Vagina (tissue), 2 donors: ENCODE measurements around the gene TNFSF9.

Experiments
- CTCF ChIP-seq, 3 experiments: fragments of 450-650 bp in 2 of 3; fragments of 200-600 bp in 1 of 3; sonication (generic) in 1 of 3; IDR thresholded peaks; one replicate each; pipeline ENCODE4 v1.5.1; 2017 to 2019; ENCODE audit warnings: antibody characterized with exemption in 3 of 3, mild to moderate bottlenecking in 2 of 3, moderate library complexity in 2 of 3
- POLR2A ChIP-seq, 2 donors: fragments of 450-650 bp; IDR thresholded peaks; one replicate each; pipeline ENCODE4 v1.6.1; 2017; ENCODE audit warnings: antibody characterized with exemption in 2 of 2, mild to moderate bottlenecking in 2 of 2, moderate library complexity in 2 of 2
- POLR2AphosphoS5 ChIP-seq, 2 donors: sonication (generic); formaldehyde crosslinking; IDR thresholded peaks; one replicate each; pipeline ENCODE4 v1.9.0; 2017; ENCODE audit warnings: antibody characterized with exemption in 2 of 2, mild to moderate bottlenecking in 2 of 2, low read depth in 1 of 2; ENCODE audit not compliant: insufficient read depth in 1 of 2

DNA sequence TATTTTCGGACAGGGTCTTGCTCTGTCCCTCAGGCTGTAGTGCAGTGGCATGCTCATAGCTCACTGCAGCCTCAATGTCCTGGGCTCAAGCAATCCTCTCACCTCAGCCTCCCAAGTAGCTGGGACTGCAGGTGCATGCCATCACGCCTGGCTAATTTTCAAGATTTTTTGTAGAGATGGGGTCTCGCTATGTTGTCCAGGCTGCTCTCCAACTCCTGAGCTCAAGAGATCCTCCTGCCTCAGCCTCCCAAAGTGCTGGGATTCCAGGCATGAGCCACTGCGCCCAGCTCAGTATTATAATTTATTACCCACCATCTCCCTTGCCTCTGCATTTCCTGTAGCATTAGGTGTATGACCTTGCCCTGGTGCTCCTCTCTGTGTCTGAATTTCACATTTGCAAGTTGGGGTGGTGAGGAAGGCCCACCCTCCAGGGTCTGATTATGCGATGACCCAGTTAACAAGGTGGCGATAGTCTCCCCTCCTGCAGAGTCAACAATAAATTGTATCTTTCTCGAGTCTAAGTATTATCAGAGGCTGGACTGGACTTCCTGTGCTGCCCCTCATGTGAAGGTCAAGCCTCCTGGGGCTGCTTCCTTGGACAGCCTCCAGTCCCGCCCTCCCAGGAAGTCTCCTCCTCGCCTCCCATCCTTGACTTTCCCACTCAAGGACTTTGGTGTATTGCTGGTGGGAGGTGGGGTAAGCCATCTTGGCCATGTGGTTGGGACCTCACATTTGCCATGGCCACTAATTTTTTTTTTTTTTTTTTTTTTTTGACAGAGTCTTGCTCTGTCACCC lies 27.2 kb upstream of the TNFSF9 start:
- TF ChIP-seq CTCF (IDR thresholded peaks at IDR 0.05), result no peak
- no peak for TF ChIP-seq POLR2A (IDR thresholded peaks at IDR 0.05)
- no peak for TF ChIP-seq POLR2AphosphoS5 (IDR thresholded peaks at IDR 0.05; ENCODE audit: insufficient read depth in 1 of 2, low read depth in 1 of 2)
